Smooth muscle cell (in vitro differentiated cells): Measurements from ENCODE around the gene SLCO4A1. TPM values are rescaled to one million over a fixed set of nuclear protein-coding genes. Genes with fewer than 3 reads are reported as not detected.

Experiments
- DNase-seq: peaks from one replicate; lab custom pipeline; 2025; ENCODE audit not compliant: unreplicated experiment; lab: John Stamatoyannopoulos, UW
- H2AFZ ChIP-seq: fragments of 200-600 bp; sonication (generic); 2 replicates; pipeline ENCODE4 v1.6.0; 2016; ENCODE audit warnings: antibody characterized with exemption, low read depth, mild to moderate bottlenecking
- H3F3A ChIP-seq: fragments of 200-600 bp; sonication (generic); 2 replicates; pipeline ENCODE4 v1.6.0; 2017; ENCODE audit warnings: antibody characterized with exemption, low read depth
- H3K27ac ChIP-seq: fragments of 200-600 bp; sonication (generic); 2 replicates; pipeline ENCODE4 v1.5.1; 2016; ENCODE audit warnings: low read depth, mild to moderate bottlenecking
- H3K27me3 ChIP-seq: fragments of 200-600 bp; sonication (generic); 2 replicates; pipeline ENCODE4 v1.6.1; 2016; ENCODE audit warnings: low read depth, mild to moderate bottlenecking
- H3K36me3 ChIP-seq: fragments of 200-600 bp; sonication (generic); 2 replicates; pipeline ENCODE4 v1.5.1; 2016; ENCODE audit warnings: low read depth
- H3K4me1 ChIP-seq: fragments of 200-600 bp; sonication (generic); 2 replicates; pipeline ENCODE4 v1.5.1; 2016; ENCODE audit warnings: low read depth
- H3K4me2 ChIP-seq: fragments of 200-600 bp; sonication (generic); 2 replicates; pipeline ENCODE4 v1.6.0; 2016; ENCODE audit warnings: mild to moderate bottlenecking
- H3K4me3 ChIP-seq: fragments of 200-600 bp; sonication (generic); 2 replicates; pipeline ENCODE4 v1.5.1; 2016; ENCODE audit warnings: mild to moderate bottlenecking
- H3K79me2 ChIP-seq: fragments of 200-600 bp; sonication (generic); 2 replicates; pipeline ENCODE4 v1.6.0; 2016; ENCODE audit warnings: low read depth, mild to moderate bottlenecking
- H3K9ac ChIP-seq: fragments of 200-600 bp; sonication (generic); 2 replicates; pipeline ENCODE4 v1.6.0; 2016; ENCODE audit warnings: low read depth
- H3K9me3 ChIP-seq: fragments of 200-600 bp; sonication (generic); replicated peaks from 2 replicates; pipeline ENCODE4 v1.5.1; 2016; ENCODE audit warnings: low read depth
- H4K20me1 ChIP-seq: fragments of 200-600 bp; sonication (generic); 2 replicates; pipeline ENCODE4 v1.6.0; 2016; ENCODE audit warnings: low read depth
- CTCF ChIP-seq: fragments of 200-600 bp; sonication (generic); IDR thresholded peaks from 2 replicates; pipeline ENCODE4 v1.5.1; 2017; ENCODE audit warnings: borderline replicate concordance, mild to moderate bottlenecking, antibody characterized with exemption; ENCODE audit not compliant: insufficient read depth, poor library complexity, severe bottlenecking
- WGBS: methylation state at CpG from one replicate; pipeline ENCODE4 v1.1.7; 2016; ENCODE audit warnings: low lambda C conversion rate; 5-methylcytosine and 5-hydroxymethylcytosine counted together
- polyA plus RNA-seq: library from polyadenylated mRNA; unstranded; fragments of >200 nt; fragmentation: Nextera tagmentation; extraction: Ambion mirVana; gene quantifications from 2 replicates; pipeline ENCODE4 v1.2.1, GENCODE V29; 2016
- total RNA-seq: library from RNA; depleted of rRNA; stranded (reverse); fragments of >200 nt; gene quantifications from 2 replicates; pipeline ENCODE4 v1.2.3, GENCODE V29; 2014

The SLCO4A1 gene
- total and polyA plus RNA-seq, 2 experiments from 2014 or later = 0.81 to 1.4 TPM

DNA sequence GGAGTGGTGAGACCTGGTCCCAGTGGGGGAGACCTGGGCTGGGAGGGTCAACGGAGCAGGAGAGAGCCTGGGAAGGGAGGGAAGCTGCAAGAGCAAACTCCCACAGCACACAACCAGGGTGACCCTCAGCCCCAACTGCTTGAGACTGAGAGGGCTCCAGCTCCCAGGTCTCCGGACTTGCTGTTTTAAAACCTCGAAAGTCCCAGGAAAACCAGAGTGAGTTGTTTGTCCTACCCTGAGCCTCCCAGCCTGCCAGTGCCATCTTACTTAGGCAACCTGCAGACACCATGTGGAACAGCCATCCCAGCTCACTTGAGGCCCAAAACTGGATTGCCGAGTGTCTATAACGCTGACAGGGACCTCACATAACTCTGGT, 61.5 kb downstream of the SLCO4A1 start:
- no peak overlapping the region for H3K9ac ChIP-seq

GRCh38 chr20:62704341-62704948, 62.1 kb downstream of the SLCO4A1 start:
- Histone ChIP-seq H3F3A (no peaks in the 10 kb centered on the region), H3K79me2 (no peaks in the 10 kb centered on the region), H3K4me3 (no peak overlapping the region), H3K36me3 (no peaks in the 10 kb centered on the region), H3K4me2 (no peak overlapping the region), H3K9ac (no peak overlapping the region), H2AFZ (no peak overlapping the region), H3K27me3 (peaks cover 27% of the 10 kb centered on the region), H3K9me3 (no peaks in the 10 kb centered on the region), H4K20me1 (no peaks in the 10 kb centered on the region), H3K27ac (no peak overlapping the region), H3K4me1 (peaks cover 4% of the 10 kb centered on the region)
- no peak for TF ChIP-seq CTCF
- WGBS = 76% methylated on average over 21 of the region's 21 CpGs
- peak; percentile 11 for DNase-seq

More for the DNA sequence above, 61.5 kb downstream of the SLCO4A1 start:
- Histone ChIP-seq H4K20me1 (no peaks in the 10 kb centered on the region), H3K36me3 (no peaks in the 10 kb centered on the region), H3K4me2 (no peak overlapping the region), H3K4me1 (peaks cover 2% of the 10 kb centered on the region), H3K4me3 (no peak overlapping the region), H3K27ac (no peak overlapping the region), H3F3A (no peaks in the 10 kb centered on the region), H3K9me3 (no peaks in the 10 kb centered on the region), H3K27me3 (peaks cover 21% of the 10 kb centered on the region), H3K79me2 (no peaks in the 10 kb centered on the region), H2AFZ (no peak overlapping the region)
- WGBS = 90% methylated on average over 5 of the region's 5 CpGs
- TF ChIP-seq CTCF = no peak
- DNase-seq = no peak

- Histone ChIP-seq H3F3A (no peaks in the 10 kb centered on the region), H2AFZ (no peak overlapping the region), H3K27ac (no peak overlapping the region), H4K20me1 (no peaks in the 10 kb centered on the region), H3K36me3 (no peaks in the 10 kb centered on the region), H3K9ac (no peak overlapping the region), H3K9me3 (no peaks in the 10 kb centered on the region), H3K4me3 (no peak overlapping the region), H3K79me2 (no peaks in the 10 kb centered on the region), H3K4me2 (no peak overlapping the region), H3K27me3 (peaks cover 38% of the 10 kb centered on the region), H3K4me1 (peaks cover 4% of the 10 kb centered on the region)
- WGBS = 94% methylated on average over 14 of the region's 16 CpGs
- TF ChIP-seq CTCF = no peak
- no peak for DNase-seq
These were observed 63.3 kb downstream of the SLCO4A1 start for GRCh38 chr20:62705627-62706026.

GRCh38 chr20:62706344-62706743, 64.0 kb downstream of the SLCO4A1 start:
- DNase-seq = no peak
- Histone ChIP-seq H3K27me3 (peaks cover 42% of the 10 kb centered on the region), H3K4me3 (no peak overlapping the region), H4K20me1 (no peaks in the 10 kb centered on the region), H3K4me1 (peaks cover 4% of the 10 kb centered on the region), H3K4me2 (no peak overlapping the region), H2AFZ (no peak overlapping the region), H3K27ac (no peak overlapping the region), H3F3A (no peaks in the 10 kb centered on the region), H3K79me2 (no peaks in the 10 kb centered on the region), H3K9me3 (no peaks in the 10 kb centered on the region), H3K9ac (no peak overlapping the region), H3K36me3 (no peaks in the 10 kb centered on the region)
- WGBS = 91% methylated on average over 12 of the region's 12 CpGs
- no peak for TF ChIP-seq CTCF
